Transverse colon (tissue), 4 donors: ENCODE data around the gene NCBP1. TPM values are rescaled to one million over a fixed set of nuclear protein-coding genes. Genes with fewer than 3 reads are reported as not detected.
A peak's percentile ranks its signal among the peaks of the same experiment; 100 is the strongest.

ENCODE experiments used
- DNase-seq: peaks from one replicate; pipeline ENCODE4 v3.0.0-alpha.2; 2019
- H3K27ac ChIP-seq, 4 donors: fragments of 200-600 bp; sonication (generic); 2 replicates each; pipeline ENCODE4 v1.5.1; 2016 to 2018; ENCODE audit warnings: inconsistent platforms in 4 of 4
- H3K27me3 ChIP-seq: fragments of 200-600 bp; sonication (generic); 2 replicates; pipeline ENCODE4 v1.5.1; 2017; ENCODE audit warnings: inconsistent platforms
- H3K36me3 ChIP-seq, 4 donors: fragments of 200-600 bp; sonication (generic); 2 replicates each; pipeline ENCODE4 v1.5.1; 2017 to 2019; ENCODE audit warnings: inconsistent platforms in 4 of 4
- H3K4me1 ChIP-seq, 4 donors: fragments of 200-600 bp; sonication (generic); 2 replicates each; pipeline ENCODE4 v1.5.1; 2017 to 2020; ENCODE audit warnings: inconsistent platforms in 4 of 4
- H3K4me3 ChIP-seq, 4 donors: fragments of 200-600 bp; sonication (generic); 1 replicate in 1 of 4; 2 replicates in 3 of 4; pipeline versions ENCODE4 v1.5.1 to v1.6.1; 2017 to 2019; ENCODE audit warnings: inconsistent platforms in 4 of 4
- H3K9me3 ChIP-seq, 2 donors: fragments of 200-600 bp; sonication (generic); 2 replicates each; pipeline ENCODE4 v1.5.1; 2017 to 2019; ENCODE audit warnings: inconsistent platforms in 2 of 2
- CTCF ChIP-seq, 5 experiments: fragments of 200-600 bp in 3 of 5; fragments of 450-650 bp in 2 of 5; sonication (generic) in 3 of 5; IDR thresholded peaks; 1 replicate in 2 of 5; 2 replicates in 3 of 5; pipeline ENCODE4 v1.5.1; 2016 to 2017; ENCODE audit warnings: antibody characterized with exemption in 5 of 5, inconsistent platforms in 3 of 5, mild to moderate bottlenecking in 2 of 5, moderate library complexity in 1 of 5
- EP300 ChIP-seq: sonication (generic); formaldehyde crosslinking; IDR thresholded peaks from one replicate; pipeline ENCODE4 v1.6.1; 2017; ENCODE audit warnings: antibody characterized with exemption, low read depth
- POLR2A ChIP-seq: fragments of 450-650 bp; IDR thresholded peaks from one replicate; pipeline ENCODE4 v1.6.1; 2016; ENCODE audit warnings: antibody characterized with exemption, mild to moderate bottlenecking, moderate library complexity
- POLR2AphosphoS5 ChIP-seq, 3 donors: sonication (generic); formaldehyde crosslinking; IDR thresholded peaks; one replicate each; pipeline ENCODE4 v1.6.1; 2016; ENCODE audit warnings: antibody characterized with exemption in 3 of 3
- WGBS, 2 donors: methylation state at CpG; one replicate each; pipeline ENCODE4 v1.1.5; 2018; ENCODE audit warnings: low coverage in 1 of 2; 5-methylcytosine and 5-hydroxymethylcytosine counted together
- in situ Hi-C, 4 donors: fragments of 200-750 bp; cut with MboI; loops; one replicate each; pipeline versions ENCODE4 v1.15.0 to v1.15.1; 2017; ENCODE audit warnings: low sequenced_read_pairs in 3 of 4, low pct_ligation_motif_present in 1 of 4, low pct_unique_long_range_greater_than_20kb in 1 of 4
- intact Hi-C: fragments of 100-400 bp; cut with DNase I; formaldehyde crosslinking; loops from one replicate; pipeline ENCODE4 v1.15.1; 2023; ENCODE audit warnings: low total_unique reads
- total RNA-seq, 4 donors: library from RNA; depleted of rRNA; stranded (reverse); fragments of >200 nt; gene quantifications; one replicate each; pipeline ENCODE4 v1.1.0, GENCODE V29; 2016

The NCBP1 gene
- total RNA-seq, 4 donors from 2014 or later: 24.6 to 40.4 (median 30.6) TPM

GRCh38 chr9:97627624-97628023, 6.0 kb upstream of the NCBP1 start:
- WGBS, 2 donors: 63 to 66% methylated on average over 4 to 5 of the region's 5 CpGs
- H3K4me1 ChIP-seq: peaks cover 8 to 57% (median 18%) of the 10 kb centered on the region in 4 donors
- DNase-seq: no peak
- no peak overlapping the region for H3K4me3 ChIP-seq
- intact Hi-C loops (no loop called here), in situ Hi-C loops (no loop called here)
- TF ChIP-seq POLR2A (no peak), CTCF (IDR thresholded peaks at IDR 0.05) (no peak), POLR2AphosphoS5 (IDR thresholded peaks at IDR 0.05) (no peak), EP300 (no peak)
- no peaks in the 10 kb centered on the region for H3K9me3 ChIP-seq
- peak overlapping the region in 3 of 4 donors; percentile 4 to 23 (median 13) for H3K27ac ChIP-seq
- no peaks in the 10 kb centered on the region for H3K27me3 ChIP-seq
- H3K36me3 ChIP-seq: peaks cover 0 to 10% (median 3%) of the 10 kb centered on the region in 4 donors

GRCh38 chr9:97628668-97629067, 5.0 kb upstream of the NCBP1 start:
- H3K4me3 ChIP-seq: no peak overlapping the region
- 86 to 100% methylated on average over 2 to 3 of the region's 3 CpGs for WGBS, 2 donors
- DNase-seq: no peak
- intact Hi-C loops: no loop called here
- in situ Hi-C loops: no loop called here
- peaks cover 0 to 10% (median 3%) of the 10 kb centered on the region in 4 donors for H3K36me3 ChIP-seq
- no peaks in the 10 kb centered on the region for H3K27me3 ChIP-seq
- peaks cover 8 to 53% (median 18%) of the 10 kb centered on the region in 4 donors for H3K4me1 ChIP-seq
- TF ChIP-seq POLR2AphosphoS5 (IDR thresholded peaks at IDR 0.05) (no peak), CTCF (IDR thresholded peaks at IDR 0.05) (no peak), EP300 (no peak)
- no peak overlapping the region for H3K27ac ChIP-seq
- no peaks in the 10 kb centered on the region for H3K9me3 ChIP-seq

GRCh38 chr9:97629156-97629555, 4.5 kb upstream of the NCBP1 start:
- no peak overlapping the region for H3K4me3 ChIP-seq
- TF ChIP-seq POLR2A: no peak
- no peaks in the 10 kb centered on the region for H3K9me3 ChIP-seq
- peaks cover 0 to 7% (median 3%) of the 10 kb centered on the region in 4 donors for H3K36me3 ChIP-seq
- no peaks in the 10 kb centered on the region for H3K27me3 ChIP-seq
- intact Hi-C loops (no loop called here), in situ Hi-C loops (no loop called here)
- no peak for DNase-seq
- peaks cover 8 to 49% (median 18%) of the 10 kb centered on the region in 4 donors for H3K4me1 ChIP-seq
- H3K27ac ChIP-seq: no peak overlapping the region

- TF ChIP-seq POLR2AphosphoS5 (IDR thresholded peaks at IDR 0.05) (no peak), EP300 (no peak), CTCF (IDR thresholded peaks at IDR 0.05) (no peak), POLR2A (no peak)
- intact Hi-C loops: no loop called here
- H3K27me3 ChIP-seq: no peaks in the 10 kb centered on the region
- peaks cover 11 to 58% (median 29%) of the 10 kb centered on the region in 4 donors for H3K4me1 ChIP-seq
- H3K9me3 ChIP-seq: no peaks in the 10 kb centered on the region
- peaks cover 0 to 4% (median 0%) of the 10 kb centered on the region in 4 donors for H3K36me3 ChIP-seq
- no peak overlapping the region for H3K4me3 ChIP-seq
- no peak for DNase-seq
- in situ Hi-C loops: no loop called here
- H3K27ac ChIP-seq: no peak overlapping the region
Observed at GRCh38 chr9:97630591-97630990, 3.0 kb upstream of the NCBP1 start.
